Measurements from ENCODE around the gene INSM2. TPM values are rescaled to one million over a fixed set of nuclear protein-coding genes. Genes with fewer than 3 reads are reported as not detected.

INSM2 gene
- total and polyA plus RNA-seq, 5 experiments from 2014 or later = not detected

DNA sequence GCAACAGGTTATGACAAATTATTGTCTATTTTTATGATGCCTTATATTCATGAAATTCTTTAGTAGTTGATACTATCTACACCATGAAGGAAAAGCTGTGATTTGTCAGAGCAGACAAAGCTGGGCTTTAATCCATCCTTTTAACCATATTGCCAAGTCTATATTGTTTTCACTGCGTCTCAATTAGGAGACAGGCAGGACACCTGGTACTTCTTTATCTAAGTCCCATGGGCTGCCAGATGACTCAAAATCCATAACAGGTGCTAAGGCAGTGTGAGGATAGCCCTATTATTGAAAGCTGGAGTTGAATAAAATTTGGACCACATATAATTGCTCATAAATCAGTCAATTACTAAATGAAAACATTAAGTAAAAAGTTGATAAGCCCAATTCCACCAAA is 22.6 kb downstream of the INSM2 start:
- POLR2A ChIA-PET = no interaction called here
- Mint-ChIP-seq H3K4me1 (no peaks in the 10 kb centered on the region), H3K27ac (no peak overlapping the region), H3K9me3 (no peaks in the 10 kb centered on the region), H3K4me3 (no peak overlapping the region), H3K36me3 (peaks cover 0 to 26% (median 11%) of the 10 kb centered on the region in 3 donors), H3K27me3 (no peaks in the 10 kb centered on the region)
- ATAC-seq (no peak), DNase-seq (no peak)

DNA sequence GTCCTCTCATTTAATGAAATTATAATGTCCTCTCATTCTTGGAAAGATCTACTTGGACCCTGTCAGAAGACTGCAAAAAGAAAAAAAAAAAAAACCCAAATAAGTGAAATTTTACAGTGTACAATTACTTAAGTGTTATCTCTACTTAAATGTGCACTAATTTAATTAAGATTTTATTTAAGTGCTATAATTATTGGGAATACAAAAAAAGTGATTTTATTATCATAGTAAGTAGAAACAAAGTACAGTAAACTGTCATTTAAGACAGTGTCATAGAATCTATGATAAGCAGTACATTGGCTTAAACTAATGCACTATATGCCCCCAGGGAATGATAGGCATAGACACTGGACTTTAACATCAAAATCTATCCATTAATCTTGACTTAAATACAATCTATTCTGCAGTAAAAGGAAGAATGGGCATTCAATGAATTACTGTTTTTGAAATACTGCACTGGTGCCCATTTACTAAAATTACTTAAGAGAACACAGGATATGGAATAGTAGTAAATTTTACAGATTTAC is 23.3 kb downstream of the INSM2 start:
- Mint-ChIP-seq H3K27ac (no peak overlapping the region), H3K4me1 (no peaks in the 10 kb centered on the region), H3K4me3 (no peak overlapping the region), H3K27me3 (no peaks in the 10 kb centered on the region), H3K36me3 (peaks cover 0 to 30% (median 11%) of the 10 kb centered on the region in 3 donors), H3K9me3 (no peaks in the 10 kb centered on the region)
- ATAC-seq (no peak), DNase-seq (no peak)
- POLR2A ChIA-PET = no interaction called here

DNA sequence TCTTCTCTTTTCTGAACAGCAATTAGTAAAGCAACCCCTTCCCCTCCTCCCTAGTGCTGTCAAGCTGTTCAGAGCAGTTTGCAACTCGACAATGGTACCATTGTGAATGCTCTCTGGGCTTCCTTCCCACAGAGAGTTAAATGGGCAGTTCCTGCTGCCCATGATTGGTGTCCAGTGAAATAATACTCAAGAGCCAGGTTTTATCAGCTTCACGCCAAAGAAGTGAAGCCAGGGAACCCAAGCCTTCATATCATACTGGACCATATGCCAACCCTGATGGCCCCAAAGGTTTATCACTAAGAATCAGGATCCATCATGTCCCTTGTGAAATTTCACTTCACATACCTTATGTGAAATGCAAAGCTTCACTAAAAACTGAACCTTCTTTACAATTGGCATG is 24.7 kb downstream of the INSM2 start:
- Mint-ChIP-seq H3K36me3 (peaks cover 0 to 38% (median 18%) of the 10 kb centered on the region in 3 donors), H3K9me3 (no peaks in the 10 kb centered on the region), H3K27ac (no peak overlapping the region), H3K4me1 (no peaks in the 10 kb centered on the region), H3K4me3 (no peak overlapping the region), H3K27me3 (no peaks in the 10 kb centered on the region)
- POLR2A ChIA-PET = no interaction called here
- no peak for DNase-seq
- ATAC-seq = no peak

DNA sequence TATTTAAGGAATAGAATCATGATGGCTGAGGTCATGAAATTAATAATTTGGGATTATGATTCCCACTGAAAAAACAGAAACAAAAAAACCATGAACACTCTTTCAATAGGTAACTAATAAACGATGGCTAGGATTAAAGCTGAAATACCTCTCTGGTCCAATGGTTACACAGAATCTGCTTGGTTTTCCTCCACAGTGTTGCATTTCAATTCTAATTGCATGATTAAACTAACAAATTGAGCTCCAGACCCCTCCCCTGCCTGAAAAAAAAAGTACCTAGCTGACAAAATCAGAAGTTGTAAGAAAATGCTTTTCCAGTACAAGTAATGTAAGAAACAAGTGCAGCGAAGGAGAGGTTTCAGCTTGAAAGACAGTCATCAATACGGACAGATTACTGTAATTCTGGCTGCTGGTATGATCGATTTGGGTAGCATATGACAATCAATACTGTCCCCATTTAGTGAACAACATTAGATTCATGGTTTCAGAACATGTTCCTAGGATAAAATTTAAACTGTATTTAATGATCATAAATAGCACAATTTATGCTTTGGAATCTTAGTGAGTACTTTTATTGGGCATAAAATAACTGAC is 32.0 kb downstream of the INSM2 start:
- Mint-ChIP-seq H3K36me3 (peaks cover 8 to 57% (median 33%) of the 10 kb centered on the region in 3 donors), H3K9me3 (no peaks in the 10 kb centered on the region)
- POLR2A ChIA-PET = no interaction called here

DNA sequence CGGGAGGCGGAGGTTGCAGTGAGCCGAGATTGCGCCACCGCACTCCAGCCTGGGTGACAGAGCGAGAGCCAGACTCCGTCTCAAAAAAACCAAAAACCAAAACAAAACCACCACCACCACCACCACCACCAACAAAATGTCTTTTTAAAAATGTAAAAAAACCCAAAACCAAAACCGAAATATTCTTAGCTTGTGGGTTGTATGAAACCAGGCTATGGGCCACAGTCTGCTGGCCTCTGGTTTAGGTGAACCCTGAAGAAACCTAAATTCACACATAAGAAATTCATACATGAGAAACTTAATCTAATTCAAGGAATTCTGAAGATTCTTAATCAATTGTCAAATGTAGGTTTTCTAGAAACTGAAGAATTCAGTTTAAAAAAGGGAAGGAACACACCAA is 37.6 kb downstream of the INSM2 start:
- no peak for DNase-seq
- Mint-ChIP-seq H3K27ac (no peak overlapping the region), H3K36me3 (peaks cover 8 to 62% (median 35%) of the 10 kb centered on the region in 3 donors), H3K27me3 (no peaks in the 10 kb centered on the region), H3K9me3 (no peaks in the 10 kb centered on the region), H3K4me1 (peaks cover 0 to 2% (median 0%) of the 10 kb centered on the region in 4 donors), H3K4me3 (no peak overlapping the region)
- ATAC-seq = no peak
- POLR2A ChIA-PET = no interaction called here

More for the DNA sequence above, 32.0 kb downstream of the INSM2 start:
- no peak for ATAC-seq
- Mint-ChIP-seq H3K27ac (no peak overlapping the region), H3K4me1 (peaks cover 0 to 2% (median 0%) of the 10 kb centered on the region in 4 donors), H3K4me3 (no peak overlapping the region), H3K27me3 (no peaks in the 10 kb centered on the region)
- no peak for DNase-seq

DNA sequence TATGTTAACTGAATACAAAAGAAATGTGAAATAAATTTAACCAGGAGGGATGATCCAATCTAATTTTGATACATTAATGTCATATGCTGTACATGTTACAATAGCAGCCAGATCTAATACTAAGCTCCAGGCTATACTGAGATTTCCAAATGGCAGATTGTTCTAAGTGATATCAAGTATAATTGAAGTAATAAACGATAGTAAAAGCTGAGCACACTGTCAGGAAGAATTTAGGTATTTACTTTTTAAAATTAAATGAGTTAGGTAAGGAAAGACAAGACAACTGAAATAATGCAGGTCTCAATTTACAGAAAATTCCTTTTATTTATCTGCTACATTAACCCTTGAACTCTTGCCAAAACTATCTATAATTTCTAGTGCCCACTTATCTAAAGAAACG is 39.9 kb downstream of the INSM2 start:
- POLR2A ChIA-PET = no interaction called here
- no peak overlapping the region for H3K27ac Mint-ChIP-seq

DNA sequence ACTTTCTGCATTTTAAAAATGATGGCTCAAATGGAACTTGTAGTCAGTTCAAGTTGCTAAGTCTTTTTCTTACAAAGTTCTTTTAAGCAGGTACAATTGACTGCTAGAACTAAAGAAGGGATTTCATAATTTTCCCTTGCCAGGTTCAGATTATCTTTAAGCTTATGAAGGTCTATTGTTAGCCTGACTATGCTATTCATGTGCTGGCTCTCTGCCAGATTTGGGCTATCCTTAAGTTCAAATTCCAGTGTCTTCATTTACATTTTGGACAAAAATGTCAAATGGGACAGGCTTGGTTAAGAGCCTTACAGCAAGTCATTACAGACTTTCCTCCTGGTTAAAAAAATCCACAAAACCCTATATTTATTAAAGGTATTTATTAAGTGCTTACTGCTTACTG is 42.3 kb downstream of the INSM2 start:
- DNase-seq = no peak
- Mint-ChIP-seq H3K27ac (no peak overlapping the region), H3K36me3 (peaks cover 0 to 45% (median 21%) of the 10 kb centered on the region in 3 donors), H3K4me3 (no peak overlapping the region), H3K4me1 (peaks cover 0 to 4% (median 1%) of the 10 kb centered on the region in 4 donors), H3K27me3 (no peaks in the 10 kb centered on the region), H3K9me3 (no peaks in the 10 kb centered on the region)
- POLR2A ChIA-PET = no interaction called here
- no peak for ATAC-seq

More for the DNA sequence above, 39.9 kb downstream of the INSM2 start:
- Mint-ChIP-seq H3K4me3 (no peak overlapping the region), H3K36me3 (peaks cover 4 to 54% (median 28%) of the 10 kb centered on the region in 3 donors), H3K4me1 (peaks cover 0 to 2% (median under 1%) of the 10 kb centered on the region in 4 donors), H3K9me3 (no peaks in the 10 kb centered on the region), H3K27me3 (no peaks in the 10 kb centered on the region)
- ATAC-seq (no peak), DNase-seq (no peak)

DNA sequence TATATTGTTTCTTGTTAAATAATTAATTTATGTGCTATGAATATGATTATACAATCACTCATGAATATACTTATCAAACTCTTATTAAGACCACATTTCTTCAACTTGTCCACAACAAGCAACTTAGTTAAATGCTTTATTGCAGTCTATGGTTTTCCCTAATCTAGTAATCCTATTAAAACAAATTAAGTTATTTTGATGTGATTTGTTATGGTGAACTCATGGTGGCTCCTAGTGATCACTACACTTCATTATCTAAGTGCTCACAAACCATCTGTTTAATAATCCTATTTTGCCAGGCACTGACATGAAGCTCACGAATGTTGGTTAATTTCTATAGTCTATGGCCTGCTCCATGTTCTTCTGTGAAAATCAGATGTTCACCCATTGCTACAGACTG is 42.9 kb downstream of the INSM2 start:
- DNase-seq = no peak
- H3K9me3 Mint-ChIP-seq = no peaks in the 10 kb centered on the region
- H3K4me1 Mint-ChIP-seq = peaks cover 0 to 4% (median 1%) of the 10 kb centered on the region in 4 donors
- POLR2A ChIA-PET = no interaction called here
- no peak for ATAC-seq
- H3K27me3 Mint-ChIP-seq = no peaks in the 10 kb centered on the region
- H3K27ac Mint-ChIP-seq = no peak overlapping the region
- peaks cover 0 to 42% (median 21%) of the 10 kb centered on the region in 3 donors for H3K36me3 Mint-ChIP-seq
- H3K4me3 Mint-ChIP-seq = no peak overlapping the region

DNA sequence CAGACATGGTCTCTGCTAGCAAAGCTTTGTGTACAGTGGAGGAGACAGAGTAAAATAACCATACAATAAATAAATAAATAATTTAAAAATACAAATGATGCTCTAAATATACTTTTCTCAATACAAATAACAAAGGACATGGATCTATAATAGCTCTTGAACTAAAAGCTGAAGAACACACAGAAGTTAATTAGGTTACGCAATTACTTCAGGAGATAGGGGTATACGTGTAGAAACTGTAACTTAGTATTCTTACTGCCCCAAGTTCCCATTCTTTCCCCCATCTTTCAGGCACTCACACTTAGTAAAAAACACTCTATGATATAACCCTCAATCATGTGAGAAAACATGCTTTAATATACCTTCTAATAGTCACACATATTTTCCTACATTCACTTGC is 44.2 kb downstream of the INSM2 start:
- Mint-ChIP-seq H3K36me3 (peaks cover 4 to 42% (median 20%) of the 10 kb centered on the region in 3 donors), H3K4me1 (peaks cover 0 to 4% (median 3%) of the 10 kb centered on the region in 4 donors), H3K27ac (peak overlapping the region in 1 of 10 donors; percentile 5), H3K9me3 (no peaks in the 10 kb centered on the region), H3K27me3 (no peaks in the 10 kb centered on the region), H3K4me3 (no peak overlapping the region)
- POLR2A ChIA-PET = no interaction called here
- no peak for ATAC-seq
- DNase-seq = no peak

DNA sequence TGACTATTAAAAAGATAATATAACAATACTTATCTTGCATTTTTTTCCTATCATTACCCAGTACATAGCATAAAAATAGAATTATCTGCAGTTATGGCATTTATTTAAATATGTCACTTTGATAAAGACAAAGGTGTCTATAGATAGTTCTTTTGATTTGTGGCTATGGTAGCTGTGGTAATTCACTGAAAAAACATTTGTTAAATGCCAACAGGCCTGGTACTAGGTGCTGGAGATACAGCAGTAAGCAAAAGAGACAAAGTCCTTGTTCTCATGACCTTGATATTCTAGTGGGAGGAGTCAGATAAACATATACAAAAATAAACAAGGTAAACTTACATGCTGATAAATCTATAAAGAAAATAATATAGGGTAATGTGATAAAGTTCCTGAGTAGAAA is 44.7 kb downstream of the INSM2 start:
- ATAC-seq (no peak), DNase-seq (no peak)
- H3K36me3 Mint-ChIP-seq = peaks cover 9 to 45% (median 25%) of the 10 kb centered on the region in 3 donors
- H3K27ac Mint-ChIP-seq = no peak overlapping the region
- peaks cover 0 to 6% (median 4%) of the 10 kb centered on the region in 4 donors for H3K4me1 Mint-ChIP-seq
- H3K4me3 Mint-ChIP-seq = no peak overlapping the region
- peaks cover 0 to 1% (median 0%) of the 10 kb centered on the region in 9 donors for H3K9me3 Mint-ChIP-seq
- POLR2A ChIA-PET = no interaction called here
- no peaks in the 10 kb centered on the region for H3K27me3 Mint-ChIP-seq

Other genes with a start within 250 kb of the INSM2 start
- 100 to 1,000 TPM; 104 to 126 TPM for gene PSMA6, start 241.8 kb upstream of the INSM2 start, total RNA-seq
- gene PSMA6, start 241.8 kb upstream of the INSM2 start, polyA plus RNA-seq = 100 to 1,000 TPM; 256 to 378 (median 273) TPM
- gene NFKBIA, start 129.4 kb upstream of the INSM2 start, total RNA-seq = 100 to 1,000 TPM; 199 to 214 TPM
- gene NFKBIA, start 129.4 kb upstream of the INSM2 start, polyA plus RNA-seq = 100 to 1,000 TPM; 194 to 328 (median 198) TPM